Measurements from ENCODE around the gene RASIP1.
"Not testable (repeated sequence)": the region's sequence is repeated elsewhere in the genome, so short reads cannot be mapped to it uniquely, and the experiment has no call there.

The RASIP1 gene, protein sequence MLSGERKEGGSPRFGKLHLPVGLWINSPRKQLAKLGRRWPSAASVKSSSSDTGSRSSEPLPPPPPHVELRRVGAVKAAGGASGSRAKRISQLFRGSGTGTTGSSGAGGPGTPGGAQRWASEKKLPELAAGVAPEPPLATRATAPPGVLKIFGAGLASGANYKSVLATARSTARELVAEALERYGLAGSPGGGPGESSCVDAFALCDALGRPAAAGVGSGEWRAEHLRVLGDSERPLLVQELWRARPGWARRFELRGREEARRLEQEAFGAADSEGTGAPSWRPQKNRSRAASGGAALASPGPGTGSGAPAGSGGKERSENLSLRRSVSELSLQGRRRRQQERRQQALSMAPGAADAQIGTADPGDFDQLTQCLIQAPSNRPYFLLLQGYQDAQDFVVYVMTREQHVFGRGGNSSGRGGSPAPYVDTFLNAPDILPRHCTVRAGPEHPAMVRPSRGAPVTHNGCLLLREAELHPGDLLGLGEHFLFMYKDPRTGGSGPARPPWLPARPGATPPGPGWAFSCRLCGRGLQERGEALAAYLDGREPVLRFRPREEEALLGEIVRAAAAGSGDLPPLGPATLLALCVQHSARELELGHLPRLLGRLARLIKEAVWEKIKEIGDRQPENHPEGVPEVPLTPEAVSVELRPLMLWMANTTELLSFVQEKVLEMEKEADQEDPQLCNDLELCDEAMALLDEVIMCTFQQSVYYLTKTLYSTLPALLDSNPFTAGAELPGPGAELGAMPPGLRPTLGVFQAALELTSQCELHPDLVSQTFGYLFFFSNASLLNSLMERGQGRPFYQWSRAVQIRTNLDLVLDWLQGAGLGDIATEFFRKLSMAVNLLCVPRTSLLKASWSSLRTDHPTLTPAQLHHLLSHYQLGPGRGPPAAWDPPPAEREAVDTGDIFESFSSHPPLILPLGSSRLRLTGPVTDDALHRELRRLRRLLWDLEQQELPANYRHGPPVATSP
- 0.16 to 0.81 (median 0.58) reads per million in 3 experiments for total RNA-seq

DNA sequence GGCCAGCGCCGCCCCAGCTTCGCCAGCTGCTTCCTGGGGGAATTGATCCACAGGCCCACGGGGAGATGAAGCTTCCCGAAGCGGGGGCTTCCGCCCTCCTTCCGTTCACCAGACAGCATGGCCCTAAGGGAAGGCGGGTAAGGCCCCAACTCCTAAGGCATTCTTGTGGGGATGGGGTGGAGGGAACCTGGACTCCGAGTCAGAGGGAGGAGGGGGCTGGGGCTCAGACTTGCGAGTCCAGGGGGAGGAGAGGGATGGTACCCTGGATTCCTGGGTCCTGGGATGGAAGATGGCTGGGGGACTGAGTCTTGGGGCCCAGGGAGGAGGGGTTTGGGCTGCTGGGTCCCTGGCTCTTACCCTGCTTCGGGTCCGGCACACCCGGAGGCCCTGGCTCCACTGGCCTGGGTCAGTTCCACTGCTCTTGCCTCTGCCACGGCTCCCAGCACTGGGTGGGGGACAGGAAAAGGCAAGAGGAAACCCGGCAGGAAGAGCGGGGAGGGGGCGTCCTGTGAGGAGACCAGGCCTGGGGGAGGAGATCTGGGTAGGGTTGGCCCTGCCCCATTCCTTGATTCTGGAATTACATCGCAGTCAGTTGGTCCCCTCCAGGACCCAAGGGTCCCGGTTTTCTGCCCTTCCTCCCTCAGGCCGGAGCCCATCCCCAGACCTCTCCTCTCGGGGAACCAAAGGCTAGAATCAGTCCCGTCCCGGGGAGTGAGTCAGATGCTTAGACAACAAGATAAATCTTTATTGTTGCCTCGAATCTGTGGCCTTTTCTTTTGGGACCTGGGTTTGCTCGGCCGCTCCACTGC, at the start of gene RASIP1:
TSS of gene RASIP1 (minus strand) at position 447 of the 809 bp plus-strand sequence. CDS start at position 119, 328 bp downstream.
- DNase-seq: no peak

DNA sequence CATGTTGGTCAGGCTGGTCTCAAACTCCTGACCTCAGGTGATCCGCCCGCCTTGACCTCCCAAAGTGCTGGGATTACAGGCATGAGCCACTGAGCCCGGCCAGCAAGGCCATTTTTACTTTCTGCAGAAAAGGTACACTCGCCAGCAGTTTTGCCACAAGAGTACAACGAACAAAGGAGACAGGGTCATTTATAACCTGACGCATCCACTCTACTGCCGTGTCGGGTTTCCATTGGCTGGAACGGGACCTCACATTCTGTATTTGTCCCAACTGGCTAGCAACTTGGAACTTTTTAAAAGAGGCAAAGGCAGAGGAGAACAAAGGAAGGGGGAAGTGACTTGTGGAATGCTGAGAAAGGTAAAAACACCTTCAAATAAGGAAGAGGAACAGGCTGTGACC, 46.9 kb upstream of the RASIP1 start:
- DNase-seq: not testable (repeated sequence)

DNA sequence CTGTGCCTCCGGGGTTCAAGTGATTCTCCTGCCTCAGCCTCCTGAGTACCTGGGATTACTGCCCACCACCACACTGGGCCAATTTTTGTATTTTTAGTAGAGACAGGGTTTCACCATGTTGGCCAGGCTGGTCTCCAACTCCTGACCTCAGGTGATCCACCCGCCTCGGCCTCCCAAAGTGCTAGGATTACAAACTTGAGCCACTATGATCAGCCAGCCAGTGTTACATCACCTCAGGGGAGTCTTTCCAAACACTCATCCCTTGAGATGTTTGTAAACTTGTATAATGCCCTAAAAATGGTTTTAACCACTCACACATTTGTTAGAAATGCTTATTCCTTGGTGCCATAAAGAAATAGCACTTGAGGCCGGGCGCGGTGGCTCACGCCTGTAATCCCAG, 46.0 kb upstream of the RASIP1 start:
- not testable (repeated sequence) for DNase-seq

DNA sequence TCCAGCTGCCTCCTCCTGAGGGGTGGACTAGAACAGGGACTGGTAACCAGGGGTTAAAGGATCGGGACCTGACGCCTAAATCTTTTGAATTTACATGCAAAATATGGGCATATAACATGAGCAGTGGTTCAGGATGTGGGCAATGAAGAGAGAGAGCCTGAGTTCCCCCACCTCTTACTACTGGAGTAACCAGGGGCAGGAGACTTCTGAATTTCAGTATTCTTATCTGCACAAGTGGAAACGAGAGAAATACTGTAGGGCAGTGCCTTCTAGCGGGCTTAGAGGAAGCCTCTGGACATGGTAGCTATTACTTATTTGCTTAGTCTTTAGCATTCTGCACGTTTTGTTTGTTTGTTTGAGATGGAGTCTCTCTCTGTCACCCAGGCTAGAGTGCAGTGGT, 44.1 kb upstream of the RASIP1 start:
- no peak for DNase-seq

DNA sequence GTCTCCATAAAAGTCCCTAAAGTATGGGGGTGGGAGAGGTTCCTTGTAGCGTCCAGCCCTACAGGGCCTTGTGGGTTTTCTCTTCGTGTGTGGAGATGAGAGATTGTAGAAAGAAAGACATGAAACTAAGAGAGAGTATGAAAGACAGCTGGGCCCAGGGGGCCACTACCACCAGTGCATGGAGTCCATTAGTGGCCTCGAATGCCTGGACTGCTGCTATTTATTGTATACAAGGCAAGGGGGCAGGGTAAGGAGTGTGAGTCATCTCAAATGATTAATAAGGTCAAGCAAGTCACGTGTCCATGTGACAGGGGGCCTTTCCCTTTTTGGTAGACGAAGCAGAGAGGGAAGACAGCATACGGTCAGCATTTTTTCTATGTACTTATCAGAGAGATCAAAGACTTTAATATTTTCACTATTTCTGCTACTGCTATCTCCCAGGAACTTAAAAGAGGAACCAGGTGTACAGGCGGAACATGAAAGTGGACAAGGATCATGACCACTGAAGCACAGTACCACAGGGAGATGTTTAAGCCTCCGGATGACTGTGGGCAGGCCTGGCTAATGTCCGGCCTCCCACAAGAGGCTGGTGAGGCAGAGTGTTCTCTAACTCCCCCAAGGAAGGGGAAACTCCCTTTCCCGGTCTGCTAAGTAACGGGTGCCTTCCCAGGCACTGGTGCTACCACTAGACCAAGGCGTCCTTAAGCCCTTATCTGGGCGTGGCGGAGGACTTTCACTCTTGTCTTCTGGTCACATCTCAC, 40.4 kb upstream of the RASIP1 start:
- no peak for DNase-seq

DNA sequence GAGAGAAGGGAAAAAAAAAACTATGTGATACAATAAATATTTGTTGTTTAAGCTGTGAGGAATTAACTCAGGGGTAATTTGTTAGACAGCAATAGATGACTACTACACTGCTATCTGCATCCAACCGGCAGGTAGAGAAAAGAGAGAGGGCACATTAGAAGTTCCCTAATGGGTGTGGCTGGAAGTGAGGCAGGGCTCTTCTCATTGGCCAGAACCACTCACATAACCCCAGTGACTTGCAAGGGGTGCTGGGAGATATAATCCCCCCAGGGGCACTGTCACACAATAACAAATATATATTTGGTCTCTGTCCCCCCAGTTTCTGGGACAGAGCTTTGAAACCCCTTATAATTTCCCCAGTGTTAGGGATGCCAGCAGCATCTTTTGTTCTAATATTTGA, 39.2 kb upstream of the RASIP1 start:
- DNase-seq: no peak

DNA sequence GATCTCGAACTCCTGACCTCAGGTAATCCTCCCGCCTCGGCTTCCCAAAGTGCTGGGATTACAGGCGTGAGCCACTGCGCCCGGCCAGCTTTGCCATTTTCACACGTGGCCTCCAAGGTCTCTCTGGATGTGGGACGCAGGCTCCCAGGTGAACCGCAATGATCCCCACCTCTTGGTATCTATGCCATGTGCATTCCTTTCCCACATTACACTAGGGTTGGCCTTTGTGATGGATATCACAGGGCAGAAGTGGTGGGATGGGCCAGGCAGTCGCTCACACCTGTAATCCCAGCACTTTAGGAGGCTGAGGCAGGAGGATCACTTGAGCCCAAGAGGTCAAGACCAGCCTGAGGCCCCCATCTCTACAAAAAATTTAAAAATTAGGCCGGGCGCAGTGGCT, 37.3 kb upstream of the RASIP1 start:
- DNase-seq: no peak

DNA sequence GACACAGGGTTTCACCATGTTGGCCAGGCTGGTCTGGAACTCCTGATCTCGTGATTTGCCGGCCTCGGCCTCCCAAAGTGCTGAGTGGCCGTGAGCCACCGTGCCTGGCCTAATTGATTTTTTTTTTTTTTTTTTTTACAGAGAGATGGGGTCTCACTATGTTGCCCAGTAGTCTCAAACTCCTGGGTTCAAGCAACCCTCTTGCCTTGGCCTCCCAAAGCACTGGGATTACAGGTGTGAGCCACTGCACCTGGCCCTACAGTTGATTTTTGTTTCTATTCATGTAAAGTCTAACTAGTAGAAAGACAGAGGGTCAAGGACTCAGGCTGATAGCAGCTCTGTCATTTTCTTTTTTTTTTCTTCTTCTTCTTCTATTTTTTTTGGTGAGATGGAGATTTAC, 36.7 kb upstream of the RASIP1 start:
- DNase-seq: no peak

DNA sequence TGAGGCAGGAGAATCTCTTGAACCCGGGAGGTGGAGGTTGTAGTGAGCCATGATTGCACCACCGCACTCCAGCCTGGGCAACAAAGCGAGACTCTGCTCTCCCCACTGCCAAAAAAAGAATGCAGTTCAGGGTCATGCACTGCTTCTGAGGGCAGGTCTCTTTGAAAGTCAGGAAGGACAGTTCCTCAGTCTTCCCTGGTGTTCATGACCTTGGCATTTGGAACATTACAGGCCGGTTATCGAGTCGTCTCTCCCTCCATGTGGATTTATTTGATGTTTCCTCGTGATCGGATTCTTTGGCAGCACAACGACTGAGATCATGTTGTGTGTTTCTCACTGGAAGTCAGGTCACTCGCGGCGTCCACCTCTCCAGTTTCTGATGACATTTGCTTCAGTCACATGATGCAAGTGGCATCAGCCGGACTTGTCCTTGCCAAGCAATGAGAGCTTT, 32.1 kb upstream of the RASIP1 start:
- DNase-seq: no peak

DNA sequence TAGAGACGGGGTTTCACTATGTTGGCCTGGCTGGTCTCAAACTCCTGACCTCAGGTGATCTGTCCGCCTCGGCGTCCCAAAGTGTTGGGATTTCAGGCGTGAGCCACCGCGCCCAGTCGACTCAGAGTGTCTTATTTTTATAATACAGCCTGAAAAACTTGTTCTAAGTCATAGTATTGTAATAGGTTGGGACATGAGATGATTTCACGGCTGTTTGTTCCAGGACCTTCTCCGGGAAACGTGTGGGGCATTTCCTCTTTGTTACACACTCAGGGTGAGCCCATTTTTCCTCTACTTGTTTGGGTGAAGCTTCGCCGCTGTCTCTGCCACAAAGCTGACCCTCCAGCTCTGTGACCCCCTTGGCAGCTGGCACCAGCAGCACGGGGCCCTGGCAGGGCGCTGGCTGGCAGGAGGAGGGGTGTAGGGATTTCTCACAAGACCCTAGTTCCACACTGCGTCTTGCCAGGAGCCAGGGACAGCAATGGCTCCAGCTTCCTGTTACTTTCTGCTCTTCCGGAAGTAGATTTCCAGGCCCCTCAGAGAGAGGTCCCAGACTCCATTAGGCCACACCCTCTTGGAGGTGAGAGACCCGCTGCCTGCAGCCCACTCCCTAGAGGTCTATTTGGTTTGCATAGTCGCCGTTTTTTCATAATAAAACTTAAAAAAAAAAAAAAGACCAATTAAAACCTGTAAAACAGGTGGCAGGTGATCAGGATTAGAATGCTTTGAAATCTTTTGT, 30.5 kb upstream of the RASIP1 start:
- no peak for DNase-seq

DNA sequence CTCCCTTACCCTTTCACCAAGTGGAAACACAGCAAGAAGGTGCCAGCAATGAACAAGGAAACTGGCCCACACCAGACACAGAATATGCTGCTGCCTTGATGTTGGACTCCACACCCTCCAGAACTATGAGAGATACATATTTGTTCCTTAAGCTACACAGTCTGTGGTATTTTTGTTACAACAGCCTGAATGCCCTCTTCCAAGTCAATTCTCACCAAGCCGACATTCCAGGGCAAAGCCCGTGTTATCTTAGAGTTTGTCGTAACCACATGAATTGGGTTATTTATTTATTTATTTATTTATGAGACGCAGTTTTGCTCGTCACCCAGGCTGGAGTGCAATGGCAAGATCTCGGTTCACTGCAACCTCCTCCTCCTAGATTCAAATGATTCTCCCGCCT, 29.9 kb upstream of the RASIP1 start:
- no peak for DNase-seq

DNA sequence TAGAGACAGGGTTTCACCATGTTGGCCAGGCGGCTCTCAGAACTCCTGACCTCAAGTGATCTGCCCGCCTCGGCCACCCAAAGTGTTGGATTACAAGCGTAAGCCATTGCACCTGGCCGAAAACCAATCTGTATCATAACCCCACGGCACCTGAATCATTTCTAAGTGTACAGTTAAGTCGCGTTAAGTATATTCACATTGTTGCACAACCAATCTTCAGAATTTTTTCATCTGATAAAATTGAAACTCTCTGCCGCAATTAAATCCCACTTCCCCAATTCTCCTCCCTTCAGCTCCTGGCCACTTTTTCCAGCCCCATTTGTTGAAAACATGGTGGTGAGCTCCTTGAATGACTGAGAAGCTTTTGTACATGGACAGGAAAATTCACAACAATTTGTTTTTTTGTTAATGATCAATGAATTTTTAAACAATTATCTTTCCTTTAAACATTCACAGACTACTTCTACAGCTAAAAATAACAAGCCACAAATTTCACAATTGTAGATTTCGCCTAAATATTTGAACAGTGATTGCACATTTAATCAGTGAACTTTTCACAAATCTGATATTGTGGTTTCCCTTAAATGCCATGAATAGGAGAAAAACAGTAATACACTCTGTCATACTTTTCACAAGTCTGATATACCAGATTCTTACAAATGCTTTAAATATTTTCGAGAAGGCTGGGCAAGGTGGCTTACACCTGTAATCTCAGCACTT, 28.7 kb upstream of the RASIP1 start:
- no peak for DNase-seq

DNA sequence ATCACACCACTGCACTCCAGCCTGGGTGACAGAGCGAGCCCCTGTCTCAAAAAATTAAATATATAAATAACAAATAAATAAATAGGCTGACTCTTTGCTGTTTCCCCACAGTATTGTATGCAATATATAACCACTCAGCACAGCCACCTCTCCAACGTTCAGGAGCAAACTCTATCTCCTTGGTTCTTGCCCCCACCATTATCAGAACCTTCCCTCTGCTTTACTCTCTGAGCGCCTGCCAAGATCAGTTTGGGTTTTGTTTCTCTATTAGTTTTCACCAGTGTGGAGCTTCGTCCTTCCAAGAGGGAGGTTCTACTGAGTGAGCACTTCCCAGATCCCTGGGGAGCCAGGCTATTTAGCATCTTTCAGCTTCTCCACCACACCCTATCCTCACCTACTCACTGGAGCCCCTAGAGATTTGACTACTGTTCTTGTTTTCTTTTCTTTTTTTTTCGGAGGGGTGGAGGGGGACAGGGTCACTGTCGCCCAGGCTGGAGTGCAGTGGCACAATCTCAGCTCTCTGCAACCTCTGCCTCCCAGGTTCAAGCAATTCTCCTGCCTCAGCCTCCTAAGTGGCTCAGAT, 27.9 kb upstream of the RASIP1 start:
- not testable (repeated sequence) for DNase-seq

DNA sequence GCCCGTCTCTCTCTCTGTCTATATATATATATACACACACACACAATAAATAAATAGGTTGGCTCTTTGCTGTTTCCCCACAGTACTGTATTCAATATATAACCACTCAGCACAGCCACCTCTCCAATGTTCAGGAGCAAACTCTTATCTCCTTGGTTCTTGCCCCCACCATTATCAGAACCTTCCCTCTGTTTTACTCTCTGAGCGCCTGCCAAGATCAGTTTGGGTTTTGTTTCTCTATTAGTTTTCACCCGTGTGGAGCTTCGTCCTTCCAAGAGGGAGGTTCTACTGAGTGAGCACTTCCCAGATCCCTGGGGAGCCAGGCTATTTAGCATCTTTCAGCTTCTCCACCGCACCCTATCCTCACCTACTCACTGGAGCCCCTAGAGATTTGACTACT, 25.4 kb upstream of the RASIP1 start:
- DNase-seq: not testable (repeated sequence)

DNA sequence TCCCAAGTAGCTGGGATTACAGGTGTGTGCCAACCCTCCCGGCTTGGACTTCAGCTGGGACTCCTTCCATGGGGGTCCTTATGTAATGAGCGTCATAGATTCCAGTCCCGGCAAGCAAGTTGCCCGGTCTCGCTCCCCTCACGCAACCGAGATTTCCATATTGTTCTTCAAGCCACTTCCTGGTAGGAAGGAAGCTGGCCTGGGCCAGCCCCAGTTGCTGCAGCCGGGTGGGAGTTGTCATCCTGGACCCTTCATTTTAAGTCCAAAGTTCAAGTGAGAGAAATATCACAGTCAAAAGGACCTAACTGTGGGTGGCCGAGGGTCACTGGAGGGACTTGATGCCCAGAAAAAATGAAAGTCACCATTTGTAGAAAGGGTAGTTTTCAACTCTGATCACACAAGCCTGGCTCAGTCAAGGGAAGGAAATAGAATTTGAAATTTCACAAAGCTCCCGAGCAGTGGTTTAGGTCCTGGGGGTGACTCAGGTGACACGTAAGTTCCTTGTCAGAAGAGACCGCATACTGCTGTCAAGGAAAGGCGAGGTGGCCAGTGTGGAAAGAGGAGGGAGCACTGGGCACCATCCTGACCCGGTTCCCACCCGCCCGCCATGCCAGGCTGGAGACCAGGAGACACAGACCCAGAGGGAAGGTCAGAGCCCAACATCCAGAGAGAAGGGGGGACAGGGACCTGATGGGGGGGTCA, 20.2 kb upstream of the RASIP1 start:
- no peak for DNase-seq

DNA sequence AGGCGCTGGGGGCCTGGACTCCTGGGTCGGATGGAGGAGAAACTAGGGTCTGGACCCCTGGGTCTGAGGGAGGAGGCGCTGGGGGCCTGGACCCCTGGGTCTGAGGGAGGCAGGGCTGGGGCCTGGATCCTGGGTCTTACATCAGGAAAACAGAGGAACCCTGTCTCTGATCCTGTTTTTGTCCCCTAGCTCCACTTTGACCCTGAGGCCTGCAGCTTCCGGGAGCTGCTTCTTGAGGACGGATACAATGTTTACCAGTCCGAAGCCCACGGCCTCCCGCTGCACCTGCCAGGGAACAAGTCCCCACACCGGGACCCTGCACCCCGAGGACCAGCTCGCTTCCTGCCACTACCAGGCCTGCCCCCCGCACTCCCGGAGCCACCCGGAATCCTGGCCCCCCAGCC, 17.3 kb upstream of the RASIP1 start:
- DNase-seq: no peak

DNA sequence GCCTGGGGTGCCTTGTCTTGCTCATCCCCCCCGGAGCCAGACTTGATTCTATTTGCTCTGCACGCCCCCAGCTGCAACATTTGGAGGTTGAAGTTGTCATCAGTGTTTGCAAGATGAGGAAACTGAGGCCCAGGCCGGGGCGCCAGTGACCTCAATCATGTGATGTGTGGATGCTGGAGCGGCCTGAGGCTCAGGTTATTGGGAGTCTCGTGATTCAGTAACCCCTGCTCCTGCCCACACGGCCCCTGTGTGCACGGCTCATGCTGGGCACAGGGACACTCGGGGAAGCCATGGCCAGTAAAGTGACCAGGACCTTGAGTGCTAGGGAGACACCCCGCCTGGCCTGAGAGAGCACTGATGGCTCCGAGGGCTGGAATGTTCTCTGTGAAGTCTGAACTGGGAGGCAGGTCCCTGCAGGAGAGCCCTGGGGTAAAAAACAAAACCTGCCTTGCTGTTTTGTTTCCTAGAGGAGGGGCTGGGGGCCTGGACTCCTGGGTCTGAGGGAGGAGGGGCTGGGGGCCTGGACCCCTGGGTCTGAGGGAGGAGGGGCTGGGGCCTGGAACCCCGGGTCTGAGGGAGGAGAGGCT, 16.8 kb upstream of the RASIP1 start:
- no peak for DNase-seq

DNA sequence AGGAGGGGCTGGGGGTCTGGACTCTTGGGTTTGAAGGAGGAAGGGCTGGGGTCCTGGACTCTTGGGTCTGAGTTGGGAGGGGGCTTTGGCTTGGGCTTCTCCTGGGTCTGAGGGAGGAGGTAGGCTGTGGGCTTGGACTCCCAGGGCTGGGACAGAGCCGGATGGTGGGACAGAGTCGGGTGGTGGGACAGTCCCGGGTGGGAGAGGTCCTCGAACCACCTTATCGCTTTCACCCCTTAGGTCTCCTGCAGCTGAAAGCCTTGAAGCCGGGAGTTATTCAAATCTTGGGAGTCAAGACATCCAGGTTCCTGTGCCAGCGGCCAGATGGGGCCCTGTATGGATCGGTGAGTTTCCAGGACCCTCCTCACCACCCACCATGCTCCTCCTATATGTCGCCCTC, 16.3 kb upstream of the RASIP1 start:
- no peak for DNase-seq

DNA sequence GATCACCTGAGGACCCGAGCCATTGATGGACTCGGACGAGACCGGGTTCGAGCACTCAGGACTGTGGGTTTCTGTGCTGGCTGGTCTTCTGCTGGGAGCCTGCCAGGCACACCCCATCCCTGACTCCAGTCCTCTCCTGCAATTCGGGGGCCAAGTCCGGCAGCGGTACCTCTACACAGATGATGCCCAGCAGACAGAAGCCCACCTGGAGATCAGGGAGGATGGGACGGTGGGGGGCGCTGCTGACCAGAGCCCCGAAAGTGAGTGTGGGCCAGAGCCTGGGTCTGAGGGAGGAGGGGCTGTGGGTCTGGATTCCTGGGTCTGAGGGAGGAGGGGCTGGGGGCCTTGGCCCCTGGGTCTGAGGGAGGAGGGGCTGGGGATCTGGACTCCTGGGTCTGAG, 15.8 kb upstream of the RASIP1 start:
- no peak for DNase-seq

All from central memory CD4-positive, alpha-beta T cell (primary cell).